K562 (cell line): Measurements from ENCODE around the gene MUC15. TPM values are rescaled to one million over a fixed set of nuclear protein-coding genes. Genes with fewer than 3 reads are reported as not detected.

ENCODE experiments used
- ATAC-seq: fragments of 200-7000 bp; cut with Tn5 transposase; 3 replicates; pipeline ENCODE4 v1.9.1; 2020; ENCODE audit warnings: moderate library complexity
- BruUV-seq: library from RNA; stranded (reverse); fragments of 400-500 nt; replicated peaks from 2 replicates; lab custom pipeline; 2021; lab: Mats Ljungman, UMichigan
- CTCF ChIA-PET: fragments of 300-600 bp; formaldehyde crosslinking; extraction: SDS; loops from one replicate; lab custom pipeline; 2021; ENCODE audit warnings: low intra/inter-chr PET ratio; lab: Yijun Ruan, JAX
- POLR2A ChIA-PET: fragments of 300-600, 350-650 bp; sonication (Branson Sonifier 250); formaldehyde crosslinking; extraction: SDS; loops from one replicate; lab custom pipeline; 2021; ENCODE audit warnings: antibody characterized with exemption, inconsistent platforms; lab: Yijun Ruan, JAX
- DNase-seq, 4 experiments: peaks; one replicate each; pipeline versions ENCODE4 v3.0.0 to v3.0.0-alpha.2; 2011 to 2018; ENCODE audit warnings: low spot score in 3 of 4, mixed read lengths in 3 of 4; ENCODE audit errors: extremely low read depth in 1 of 4
- FAIRE-seq: peaks from 2 replicates; lab custom pipeline; 2011; peaks lifted over from hg19 to GRCh38; lab: Jason Lieb, UNC
- H2AFZ ChIP-seq: 2 replicates; pipeline ENCODE4 v1.6.0; 2011; ENCODE audit warnings: low read depth, low read length, control low read depth, inconsistent platforms
- H3K27ac ChIP-seq: fragments of 200-600 bp; 3 replicates; pipeline ENCODE4 v1.8.0; 2011; ENCODE audit warnings: low read depth, mild to moderate bottlenecking, control low read depth, inconsistent platforms, low read length, moderate library complexity, mixed read lengths; ENCODE audit errors: extremely low read depth
- H3K27me3 ChIP-seq, 2 experiments: fragments of 300-600 bp in 1 of 2; 2 replicates in 1 of 2; 3 replicates in 1 of 2; pipeline versions ENCODE4 v1.6.0 to v1.8.0; 2011; ENCODE audit warnings: inconsistent platforms in 2 of 2, low read length in 2 of 2, mild to moderate bottlenecking in 1 of 2, mixed read lengths in 1 of 2, moderate library complexity in 1 of 2; ENCODE audit not compliant: control insufficient read depth in 2 of 2, insufficient read depth in 2 of 2
- H3K36me3 ChIP-seq: fragments of 300-600 bp; 3 replicates; pipeline ENCODE4 v1.8.0; 2011; ENCODE audit warnings: mild to moderate bottlenecking, low read length, inconsistent platforms; ENCODE audit not compliant: control insufficient read depth, insufficient read depth
- H3K4me1 ChIP-seq, 2 experiments: fragments of 200-600 bp in 1 of 2; replicated peaks in 1 of 2; 2 replicates in 1 of 2; 3 replicates in 1 of 2; pipeline versions ENCODE4 v1.5.1 to v1.8.0; 2011; ENCODE audit warnings: inconsistent platforms in 2 of 2, low read length in 2 of 2, mild to moderate bottlenecking in 1 of 2, mixed read lengths in 1 of 2, moderate library complexity in 1 of 2; ENCODE audit not compliant: control insufficient read depth in 2 of 2, insufficient read depth in 2 of 2
- H3K4me2 ChIP-seq: 2 replicates; pipeline ENCODE4 v1.6.1; 2011; ENCODE audit warnings: low read length, control low read depth, inconsistent platforms, mixed read lengths; ENCODE audit not compliant: insufficient read depth
- H3K4me3 ChIP-seq: fragments of 200-600 bp; sonication (generic), shearing (Covaris generic); 2 replicates; pipeline ENCODE4 v1.5.1; 2016; ENCODE audit warnings: control low read depth, inconsistent platforms
- H3K79me2 ChIP-seq: fragments of 200-600 bp; 3 replicates; pipeline ENCODE4 v1.8.0; 2011; ENCODE audit warnings: low read length, inconsistent platforms; ENCODE audit not compliant: control insufficient read depth, insufficient read depth
- H3K9ac ChIP-seq, 2 experiments: 2 replicates each; pipeline versions ENCODE4 v1.6.0 to v1.6.1; 2011; ENCODE audit warnings: low read depth in 2 of 2, low read length in 2 of 2, control low read depth in 1 of 2, inconsistent platforms in 1 of 2, mild to moderate bottlenecking in 1 of 2, mixed read lengths in 1 of 2; ENCODE audit not compliant: insufficient read depth in 1 of 2
- H3K9me1 ChIP-seq: one replicate; pipeline ENCODE4 v1.6.0; 2011; ENCODE audit warnings: inconsistent platforms, mild to moderate bottlenecking, low read length, moderate library complexity; ENCODE audit not compliant: control insufficient read depth, insufficient read depth
- H3K9me3 ChIP-seq: replicated peaks from 2 replicates; pipeline ENCODE4 v1.5.1; 2011; ENCODE audit warnings: low read depth, low read length, inconsistent platforms; ENCODE audit not compliant: control insufficient read depth, insufficient read depth
- H4K20me1 ChIP-seq: replicated peaks from 2 replicates; pipeline ENCODE4 v1.6.1; 2011; ENCODE audit warnings: low read length, inconsistent platforms, mixed read lengths; ENCODE audit not compliant: control insufficient read depth, insufficient read depth
- E2F8 ChIP-seq: fragments of 450-650 bp; IDR thresholded peaks from 2 replicates; pipeline ENCODE4 v1.7.1; 2018; ENCODE audit warnings: mild to moderate bottlenecking, low read depth; ENCODE audit not compliant: partially characterized antibody
- KDM5B ChIP-seq: fragments of 200-600 bp; sonication (generic); IDR thresholded peaks from 2 replicates; pipeline ENCODE4 v1.6.1; 2012; ENCODE audit warnings: low read depth, mild to moderate bottlenecking, moderate library complexity, low read length, control low read depth, inconsistent platforms; ENCODE audit not compliant: insufficient replicate concordance
- MIER1 ChIP-seq: fragments of 450-650 bp; IDR thresholded peaks from 2 replicates; pipeline ENCODE4 v1.6.1; 2016; ENCODE audit warnings: antibody characterized with exemption, mild to moderate bottlenecking, low read depth
- PCBP1 ChIP-seq: fragments of 200-400 bp; formaldehyde crosslinking; IDR thresholded peaks from 2 replicates; pipeline ENCODE4 v1.6.1; 2018; ENCODE audit warnings: mild to moderate bottlenecking, low read depth, low read length; ENCODE audit not compliant: poor library complexity, severe bottlenecking
- TFAP4 ChIP-seq: sonication (generic); formaldehyde crosslinking; IDR thresholded peaks from 2 replicates; pipeline ENCODE4 v1.8.0; 2022; ENCODE audit warnings: missing genetic modification reagents, mild to moderate bottlenecking, moderate library complexity, borderline replicate concordance
- ZNF143 ChIP-seq: sonication (generic); formaldehyde crosslinking; IDR thresholded peaks from 2 replicates; pipeline ENCODE4 v1.9.0; 2022; ENCODE audit warnings: mild to moderate bottlenecking, missing genetic modification reagents
- WGBS: fragments of 100-300 bp; shearing (Covaris generic); methylation state at CpG from one replicate; pipeline ENCODE4 v1.1.6; 2016; ENCODE audit warnings: low coverage, mixed read lengths; ENCODE audit not compliant: insufficient coverage; ENCODE audit errors: missing lambda C conversion rate; 5-methylcytosine and 5-hydroxymethylcytosine counted together
- in situ Hi-C: fragments of 300-500 bp; cut with MboI; formaldehyde crosslinking; loops from 4 replicates; pipeline ENCODE4 v1.15.0; 2018; ENCODE audit warnings: inconsistent platforms, mixed read lengths
- intact Hi-C: fragments of 100-400 bp; cut with micrococcal nuclease; formaldehyde crosslinking; loops from 2 replicates; pipeline ENCODE4 v1.14.2; 2022
- polyA plus RNA-seq, 8 experiments: library from polyadenylated mRNA; depleted of rRNA in 4 of 8; stranded (reverse) in 5 of 8; unstranded in 3 of 8; fragments of >200 nt; fragmentation: Nextera tagmentation in 2 of 8; fragmentation: Illumina TruSeq in 1 of 8; extraction: Ambion mirVana in 2 of 8; extraction: Trizol in 1 of 8; gene quantifications; 2 replicates each; pipeline versions ENCODE4 v1.2.1 to v1.2.3, GENCODE V29; 2011 to 2014; ENCODE audit warnings: inconsistent platforms in 1 of 8, missing spikeins in 1 of 8
- total RNA-seq, 7 experiments: library from RNA; depleted of rRNA in 6 of 7; stranded (reverse); fragments of >200 nt in 6 of 7; fragmentation: Illumina TruSeq in 2 of 7; extraction: Trizol in 2 of 7; gene quantifications; 2 replicates each; pipeline versions ENCODE4 v1.2.1 to v1.2.3, GENCODE V29; 2011 to 2021; ENCODE audit warnings: low replicate concordance in 1 of 7
- TF ChIP-seq, protein P1 (sequence below): fragments of 250-450 bp; sonication (Bioruptor Pico); IDR thresholded peaks from 2 replicates; pipeline ENCODE4 v1.8.0; 2021; ENCODE audit warnings: moderate library complexity, mild to moderate bottlenecking, inconsistent platforms

MUC15 gene
- total and polyA plus RNA-seq, 9 of the 15 experiments (the other 6 are each of a cell fraction or from before 2014, with no cell fraction given): 0.36 to 1.4 (median 0.65) TPM; not detected in 1

GRCh38 chr11:26593691-26594090 lies 21.6 kb upstream of the MUC15 start:
- Histone ChIP-seq H2AFZ (no peak overlapping the region), H3K4me3 (no peak overlapping the region), H3K27ac (no peak overlapping the region), H3K36me3 (no peaks in the 10 kb centered on the region), H3K79me2 (no peaks in the 10 kb centered on the region), H3K9ac (no peak overlapping the region), H3K9me1 (no peaks in the 10 kb centered on the region), H3K9me3 (no peaks in the 10 kb centered on the region; the same call in 1 of the 2 replicates), H4K20me1 (no peaks in the 10 kb centered on the region), H3K27me3 (no peaks in the 10 kb centered on the region), H3K4me1 (no peaks in the 10 kb centered on the region), H3K4me2 (no peak overlapping the region)
- POLR2A ChIA-PET: no interaction called here
- no peak for FAIRE-seq
- in situ Hi-C loops: no loop called here
- no peak for DNase-seq
- WGBS: 5% methylated on average over 11 of the region's 11 CpGs
- CTCF ChIA-PET: no interaction called here
- ATAC-seq: no peak
- BruUV-seq: no TSS peak
- TF ChIP-seq ZNF143 (CRISPR knock-in tag): no peak
- TF ChIP-seq, protein P1, sequence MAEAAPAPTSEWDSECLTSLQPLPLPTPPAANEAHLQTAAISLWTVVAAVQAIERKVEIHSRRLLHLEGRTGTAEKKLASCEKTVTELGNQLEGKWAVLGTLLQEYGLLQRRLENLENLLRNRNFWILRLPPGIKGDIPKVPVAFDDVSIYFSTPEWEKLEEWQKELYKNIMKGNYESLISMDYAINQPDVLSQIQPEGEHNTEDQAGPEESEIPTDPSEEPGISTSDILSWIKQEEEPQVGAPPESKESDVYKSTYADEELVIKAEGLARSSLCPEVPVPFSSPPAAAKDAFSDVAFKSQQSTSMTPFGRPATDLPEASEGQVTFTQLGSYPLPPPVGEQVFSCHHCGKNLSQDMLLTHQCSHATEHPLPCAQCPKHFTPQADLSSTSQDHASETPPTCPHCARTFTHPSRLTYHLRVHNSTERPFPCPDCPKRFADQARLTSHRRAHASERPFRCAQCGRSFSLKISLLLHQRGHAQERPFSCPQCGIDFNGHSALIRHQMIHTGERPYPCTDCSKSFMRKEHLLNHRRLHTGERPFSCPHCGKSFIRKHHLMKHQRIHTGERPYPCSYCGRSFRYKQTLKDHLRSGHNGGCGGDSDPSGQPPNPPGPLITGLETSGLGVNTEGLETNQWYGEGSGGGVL (CRISPR knock-in tag): no peak
- TF ChIP-seq KDM5B: no peak
- TF ChIP-seq E2F8: no peak
- TF ChIP-seq TFAP4: no peak
- TF ChIP-seq MIER1: no peak
- no peak for TF ChIP-seq PCBP1
- intact Hi-C loops: no loop called here
